Activated CD4-positive, alpha-beta T cell treated with anti-CD3 and anti-CD28 coated beads, Interleukin-2, amount 50 U/mL, for 16 hours (primary cell): ENCODE data around the gene PTGS2.
"Not testable (repeated sequence)": the region's sequence is repeated elsewhere in the genome, so short reads cannot be mapped to it uniquely, and the experiment has no call there.

Experiments used
- DNase-seq: peaks from one replicate; pipeline ENCODE4 v3.0.0-alpha.2; 2020

The PTGS2 gene

GRCh38 chr1:186669784-186670183 is 10.4 kb downstream of the PTGS2 start:
- DNase-seq, result not testable (repeated sequence)

DNA sequence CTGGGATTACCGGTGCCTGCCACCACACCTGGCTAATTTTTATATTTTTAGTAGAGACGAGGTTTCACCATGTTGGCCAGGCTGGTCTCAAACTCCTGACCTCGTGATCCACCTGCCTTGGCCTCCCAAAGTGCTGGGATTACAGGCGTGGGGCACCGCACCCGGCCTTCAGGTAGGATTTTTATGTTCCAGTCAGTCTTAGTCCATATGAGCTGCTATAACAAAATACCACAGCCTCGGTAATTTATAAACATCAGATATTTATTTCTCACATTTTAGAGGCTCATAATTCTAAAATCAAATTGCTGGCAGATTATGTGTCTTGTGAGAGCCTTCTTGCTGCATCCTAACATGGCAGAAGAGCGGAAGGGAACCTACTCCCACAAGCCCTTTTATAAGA is 16.0 kb downstream of the PTGS2 start:
- not testable (repeated sequence) for DNase-seq

DNA sequence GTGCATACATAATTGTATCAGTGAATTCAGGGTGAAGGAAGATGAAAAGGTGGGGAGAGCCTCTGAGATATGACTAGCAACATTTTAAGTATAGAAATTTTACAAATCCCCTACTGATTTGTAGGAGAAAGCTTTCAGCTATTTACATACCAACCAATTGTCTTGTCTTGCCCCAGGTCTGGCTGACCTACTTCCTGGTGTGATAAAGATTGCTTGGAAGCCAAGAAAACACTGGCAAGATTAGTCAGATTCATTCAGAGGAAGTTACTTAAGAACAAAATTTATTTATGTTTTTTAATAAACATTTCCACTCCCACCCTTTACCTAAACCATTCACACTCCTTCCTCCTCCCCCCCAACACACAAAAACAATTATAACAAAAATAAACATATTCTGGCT is 17.5 kb downstream of the PTGS2 start:
- no peak for DNase-seq

GRCh38 chr1:186659890-186660341 is 20.3 kb downstream of the PTGS2 start:
- DNase-seq, result no peak

GRCh38 chr1:186658999-186659398 is 21.2 kb downstream of the PTGS2 start:
- DNase-seq, result no peak

GRCh38 chr1:186657481-186657880 is 22.7 kb downstream of the PTGS2 start:
- DNase-seq, result no peak

- no peak for DNase-seq
Measured at GRCh38 chr1:186655876-186656275, 24.3 kb downstream of the PTGS2 start.

GRCh38 chr1:186654741-186655140 is 25.5 kb downstream of the PTGS2 start:
- no peak for DNase-seq

- DNase-seq, result no peak
Measured at GRCh38 chr1:186653312-186653711, 26.9 kb downstream of the PTGS2 start.

- DNase-seq, result no peak
Measured at GRCh38 chr1:186648613-186649012, 31.6 kb downstream of the PTGS2 start.

DNA sequence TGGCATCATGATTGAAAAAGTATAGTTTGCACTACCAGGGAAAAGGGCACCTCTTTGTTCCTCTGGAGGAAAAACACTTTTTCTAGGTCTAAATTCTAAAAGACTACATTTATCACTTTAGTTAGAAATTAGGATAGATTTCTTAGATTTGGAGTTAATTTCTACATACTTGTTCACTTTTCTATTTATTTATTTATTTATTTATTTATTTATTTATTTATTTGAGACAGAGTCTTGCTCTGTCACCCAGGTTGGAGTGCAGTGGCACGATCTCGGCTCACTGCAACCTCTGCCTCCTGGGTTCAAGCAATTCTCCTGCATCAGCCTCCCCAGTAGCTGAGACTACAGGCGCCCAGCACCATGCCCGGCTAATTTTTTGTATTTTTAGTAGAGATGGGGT is 32.2 kb downstream of the PTGS2 start:
- not testable (repeated sequence) for DNase-seq

DNA sequence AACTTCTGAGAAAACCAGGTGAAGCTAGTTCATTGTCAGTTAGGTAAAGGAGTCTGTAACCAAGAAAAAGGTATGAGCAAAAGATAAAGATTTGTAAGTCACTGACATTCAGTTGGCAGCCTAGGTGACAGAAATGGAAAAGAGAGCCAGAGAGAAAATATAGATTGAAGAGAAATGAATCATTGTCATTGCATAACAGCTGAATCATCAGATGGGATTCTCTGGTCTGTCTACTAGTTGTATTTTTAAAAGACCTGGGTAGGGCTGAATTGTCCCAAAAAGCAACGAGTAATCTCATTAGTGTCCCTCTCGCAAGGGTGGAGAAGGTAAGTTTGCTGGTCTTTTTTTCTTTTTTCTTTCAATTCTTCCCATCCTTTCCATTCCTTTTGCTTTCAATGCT is 36.6 kb downstream of the PTGS2 start:
- no peak for DNase-seq

DNA sequence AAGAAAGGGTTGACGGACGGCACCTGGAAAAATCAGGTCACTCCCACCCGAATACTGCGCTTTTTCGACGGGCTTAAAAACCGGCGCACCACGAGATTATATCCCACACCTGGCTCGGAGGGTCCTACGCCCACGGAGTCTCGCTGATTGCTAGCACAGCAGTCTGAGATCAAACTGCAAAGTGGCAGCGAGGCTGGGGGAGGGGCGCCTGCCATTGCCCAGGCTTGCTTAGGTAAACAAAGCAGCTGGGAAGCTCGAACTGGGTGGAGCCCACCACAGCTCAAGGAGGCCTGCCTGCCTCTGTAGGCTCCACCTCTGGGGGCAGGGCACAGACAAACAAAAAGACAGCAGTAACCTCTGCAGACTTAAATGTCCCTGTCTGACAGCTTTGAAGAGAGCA is 42.7 kb downstream of the PTGS2 start:
- not testable (repeated sequence) for DNase-seq

DNA sequence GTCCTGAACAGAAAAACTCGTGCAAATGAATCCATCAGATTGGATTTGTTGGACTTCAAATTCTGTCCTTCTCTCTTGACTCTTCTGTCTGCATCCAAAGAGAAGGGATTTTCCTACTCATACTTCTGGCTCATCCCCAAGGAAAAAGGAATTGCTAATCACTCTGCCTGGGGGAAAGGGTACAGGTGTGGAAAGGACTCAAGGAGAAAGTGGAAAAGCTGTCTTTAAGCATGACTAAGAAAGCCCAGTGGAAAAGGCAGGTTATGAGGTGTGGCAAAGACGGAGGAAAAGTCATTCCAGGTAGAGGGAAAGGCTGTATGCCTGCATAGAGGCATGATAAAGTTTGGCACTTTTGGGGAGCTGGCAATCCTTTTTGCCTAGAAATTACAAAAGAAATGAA is 43.4 kb downstream of the PTGS2 start:
- no peak for DNase-seq

DNA sequence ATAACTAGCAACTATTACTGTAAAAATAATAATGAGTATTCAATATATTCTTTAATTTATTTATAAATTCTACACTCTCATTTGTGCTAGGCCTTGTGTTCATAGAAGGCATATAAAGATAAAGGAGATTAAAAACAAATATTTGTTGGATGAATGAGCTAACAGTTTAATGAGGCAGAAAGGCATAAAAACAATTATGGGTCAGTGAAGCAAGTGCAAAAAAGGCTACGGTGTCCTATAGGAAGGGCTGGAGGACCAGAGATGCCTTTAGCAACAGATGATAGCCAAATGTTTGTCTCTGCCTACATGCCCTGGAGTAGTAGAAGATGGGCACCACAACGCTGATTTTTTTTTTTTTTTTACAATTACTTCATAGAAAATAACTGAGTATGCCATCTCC is 45.7 kb downstream of the PTGS2 start:
- DNase-seq, result no peak

DNA sequence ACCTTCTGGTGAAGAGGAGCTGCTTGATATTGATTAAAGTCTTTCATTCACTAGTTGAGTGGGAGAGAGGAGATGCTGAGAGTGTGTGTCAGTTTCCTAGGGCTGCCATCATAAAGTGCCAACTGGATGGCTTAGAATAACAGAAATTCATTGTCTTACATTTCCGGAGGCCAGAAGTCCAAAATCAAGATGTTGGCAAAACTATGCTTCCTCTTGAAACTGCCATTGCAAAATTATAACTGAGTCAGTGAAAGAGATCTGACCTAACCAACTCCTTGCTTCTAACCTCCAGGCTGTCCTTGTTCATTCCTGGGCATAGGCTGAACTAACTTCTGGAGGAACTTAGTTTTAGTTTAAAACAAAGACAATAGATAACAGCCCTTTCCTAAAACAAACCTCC is 47.1 kb downstream of the PTGS2 start:
- DNase-seq, result no peak

DNA sequence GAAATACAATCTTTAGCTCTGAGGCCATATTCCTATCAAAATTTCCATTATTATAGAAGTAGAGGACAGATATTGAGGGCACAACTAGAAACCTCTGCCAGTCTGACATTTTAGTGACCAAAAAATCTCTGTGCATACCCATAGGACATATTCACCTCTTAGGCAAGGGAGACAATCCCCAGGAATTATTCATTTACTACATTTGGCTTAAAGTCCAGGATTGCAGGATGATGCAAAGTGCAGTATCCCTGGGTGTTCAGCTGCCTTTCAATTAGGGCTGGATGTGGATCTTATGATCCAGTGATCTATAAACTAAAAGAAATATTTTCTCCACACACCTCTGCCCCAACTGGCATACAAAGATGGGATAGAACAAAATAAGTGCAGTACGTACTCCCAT is 50.9 kb downstream of the PTGS2 start:
- no peak for DNase-seq

- DNase-seq, result peak; percentile 29
Measured at GRCh38 chr1:186628910-186629309, 51.3 kb downstream of the PTGS2 start.

GRCh38 chr1:186627019-186627418 is 53.2 kb downstream of the PTGS2 start:
- no peak for DNase-seq

DNA sequence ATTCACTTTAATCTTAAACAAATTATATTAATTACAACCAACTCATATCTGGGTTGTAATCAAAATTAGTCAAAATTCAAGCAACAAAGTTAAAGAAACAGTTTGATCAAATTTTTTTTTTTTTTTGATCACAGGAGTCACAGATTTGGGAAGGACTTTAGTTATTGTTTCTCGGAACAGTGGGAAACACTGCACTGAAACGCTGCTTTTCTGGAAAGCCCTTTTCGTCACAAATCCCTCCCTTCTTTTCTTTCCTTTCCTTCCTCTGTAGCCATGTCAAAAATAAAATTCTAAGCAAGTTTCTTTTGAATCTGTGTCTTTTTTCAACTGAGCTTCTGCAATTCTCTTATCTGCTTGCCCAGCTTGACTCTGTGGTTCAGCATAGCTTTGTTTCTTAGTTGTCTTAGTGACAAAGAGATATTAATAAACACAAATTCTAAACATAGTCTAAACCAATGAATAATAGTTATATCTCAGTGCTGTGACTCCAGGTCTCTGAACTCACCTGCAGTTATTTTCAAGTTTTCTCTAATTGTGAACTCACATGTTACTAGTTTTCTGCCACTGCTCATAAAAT is 53.8 kb downstream of the PTGS2 start:
- no peak for DNase-seq

DNA sequence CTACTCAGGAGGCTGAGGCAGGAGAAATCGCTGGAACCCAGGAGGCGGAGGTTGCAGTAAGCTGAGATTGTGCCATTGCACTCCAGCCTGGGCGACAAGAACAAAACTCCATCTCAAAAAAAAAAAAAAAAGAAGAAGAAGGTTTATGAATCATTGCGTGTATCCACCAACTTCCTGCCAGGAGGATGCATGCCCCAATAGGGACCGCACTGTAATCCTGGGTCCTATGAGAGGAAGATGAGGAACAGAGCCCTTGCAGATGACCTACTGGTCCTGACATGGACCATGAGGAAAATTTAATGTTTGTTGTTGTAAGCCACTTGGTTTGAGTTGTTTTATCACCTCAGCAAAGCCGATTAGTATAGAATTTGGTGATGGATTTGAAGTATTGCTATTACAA is 56.7 kb downstream of the PTGS2 start:
- no peak for DNase-seq
